IMR-90 (cell line): ENCODE measurements around the gene CPB1. TPM values are rescaled to one million over a fixed set of nuclear protein-coding genes. Genes with fewer than 3 reads are reported as not detected.

Experiments used
- ATAC-seq: fragments of 200-7000 bp; cut with Tn5 transposase; 2 replicates; pipeline ENCODE4 v1.9.1; 2020; ENCODE audit warnings: low read depth, mild to moderate bottlenecking, moderate library complexity
- BruUV-seq: library from RNA; stranded (reverse); fragments of 400-500 nt; replicated peaks from 2 replicates; lab custom pipeline; 2021; lab: Mats Ljungman, UMichigan
- CTCF ChIA-PET: fragments of 300-600 bp; formaldehyde crosslinking; extraction: SDS; loops from one replicate; lab custom pipeline; 2021; ENCODE audit warnings: antibody characterized with exemption; lab: Yijun Ruan, JAX
- POLR2A ChIA-PET: fragments of 300-600 bp; sonication (Branson Sonifier 250); formaldehyde crosslinking; loops from one replicate; lab custom pipeline; 2022; ENCODE audit warnings: antibody characterized with exemption; ENCODE audit not compliant: unreplicated experiment; lab: Charles Lee
- DNase-seq: peaks from one replicate; pipeline ENCODE4 v3.0.0; 2013
- H2AFZ ChIP-seq: replicated peaks from 2 replicates; pipeline ENCODE3; 2013; ENCODE audit warnings: low read length, mild to moderate bottlenecking; ENCODE audit not compliant: poor library complexity
- H2AK5ac ChIP-seq: 2 replicates; pipeline ENCODE4 v1.6.1; 2013; ENCODE audit warnings: low read depth, low read length, inconsistent platforms
- H2AK9ac ChIP-seq: replicated peaks from 2 replicates; pipeline ENCODE3; 2013; ENCODE audit warnings: mild to moderate bottlenecking, low read depth, low read length, moderate library complexity; ENCODE audit not compliant: poor library complexity
- H2BK120ac ChIP-seq: 2 replicates; pipeline ENCODE4 v1.6.1; 2013; ENCODE audit warnings: low read depth, low read length, inconsistent platforms
- H2BK15ac ChIP-seq: 3 replicates; pipeline ENCODE4 v1.6.1; 2013; ENCODE audit warnings: low read depth, low read length, inconsistent platforms
- H2BK20ac ChIP-seq: 2 replicates; pipeline ENCODE4 v1.6.1; 2013; ENCODE audit warnings: low read depth, mild to moderate bottlenecking, inconsistent platforms, low read length, moderate library complexity
- H2BK5ac ChIP-seq: 2 replicates; pipeline ENCODE4 v1.6.1; 2013; ENCODE audit warnings: mild to moderate bottlenecking, low read depth, low read length, inconsistent platforms; ENCODE audit not compliant: poor library complexity, severe bottlenecking
- H3K14ac ChIP-seq: replicated peaks from 2 replicates; pipeline ENCODE4 v1.6.1; 2013; ENCODE audit warnings: low read depth, low read length, inconsistent platforms
- H3K18ac ChIP-seq: 2 replicates; pipeline ENCODE4 v1.6.1; 2013; ENCODE audit warnings: low read depth, low read length, control low read depth
- H3K23ac ChIP-seq: 2 replicates; pipeline ENCODE4 v1.6.1; 2013; ENCODE audit warnings: low read depth, low read length, inconsistent platforms
- H3K27ac ChIP-seq: 2 replicates; pipeline ENCODE4 v1.5.1; 2013; ENCODE audit warnings: mild to moderate bottlenecking, control low read depth, low read length; ENCODE audit not compliant: insufficient read depth
- H3K27me3 ChIP-seq: 2 replicates; pipeline ENCODE4 v1.6.1; 2013; ENCODE audit warnings: low read length; ENCODE audit not compliant: control insufficient read depth, insufficient read depth
- H3K36me3 ChIP-seq: 2 replicates; pipeline ENCODE4 v1.6.1; 2013; ENCODE audit warnings: low read length, mixed read lengths; ENCODE audit not compliant: control insufficient read depth, insufficient read depth
- H3K4ac ChIP-seq: 2 replicates; pipeline ENCODE4 v1.6.1; 2013; ENCODE audit warnings: low read depth, low read length, inconsistent platforms
- H3K4me1 ChIP-seq: 2 replicates; pipeline ENCODE4 v1.6.1; 2013; ENCODE audit warnings: low read length, mixed read lengths; ENCODE audit not compliant: control insufficient read depth, insufficient read depth
- H3K4me2 ChIP-seq: 2 replicates; pipeline ENCODE4 v1.6.1; 2013; ENCODE audit warnings: low read depth, mild to moderate bottlenecking, control low read depth, low read length, moderate library complexity
- H3K4me3 ChIP-seq: 2 replicates; pipeline ENCODE4 v1.5.1; 2013; ENCODE audit warnings: low read depth, mild to moderate bottlenecking, control low read depth, low read length, moderate library complexity; ENCODE audit not compliant: insufficient read depth
- H3K56ac ChIP-seq: 2 replicates; pipeline ENCODE4 v1.6.1; 2013; ENCODE audit warnings: low read length, inconsistent platforms; ENCODE audit not compliant: insufficient read depth; ENCODE audit errors: extremely low read depth
- H3K79me1 ChIP-seq, 2 experiments: 2 replicates each; pipeline ENCODE4 v1.6.1; 2013; ENCODE audit warnings: low read length in 2 of 2, inconsistent platforms in 1 of 2, low read depth in 1 of 2
- H3K9ac ChIP-seq: 2 replicates; pipeline ENCODE4 v1.6.1; 2013; ENCODE audit warnings: low read depth, low read length, control low read depth
- H3K9me1 ChIP-seq: 2 replicates; pipeline ENCODE4 v1.6.1; 2013; ENCODE audit warnings: low read length, inconsistent platforms; ENCODE audit not compliant: insufficient read depth
- H3K9me3 ChIP-seq: 2 replicates; pipeline ENCODE4 v1.6.1; 2013; ENCODE audit warnings: low read length; ENCODE audit not compliant: control insufficient read depth, insufficient read depth
- H4K20me1 ChIP-seq: 2 replicates; pipeline ENCODE4 v1.6.1; 2013; ENCODE audit warnings: low read length, inconsistent platforms; ENCODE audit not compliant: insufficient read depth
- H4K5ac ChIP-seq: 2 replicates; pipeline ENCODE4 v1.6.1; 2013; ENCODE audit warnings: mild to moderate bottlenecking, low read depth, low read length, control low read depth
- H4K8ac ChIP-seq, 2 experiments: 2 replicates each; pipeline ENCODE4 v1.6.1; 2013; ENCODE audit warnings: low read depth in 2 of 2, low read length in 2 of 2, control low read depth in 1 of 2, inconsistent platforms in 1 of 2
- H4K91ac ChIP-seq: 2 replicates; pipeline ENCODE4 v1.6.1; 2013; ENCODE audit warnings: low read depth, low read length, inconsistent platforms; ENCODE audit not compliant: insufficient read depth
- CEBPB ChIP-seq: IDR thresholded peaks from 2 replicates; pipeline ENCODE4 v1.6.1; 2012; ENCODE audit warnings: low read depth, low read length, improper control_type of control experiment
- CHD1 ChIP-seq: IDR thresholded peaks from 2 replicates; pipeline ENCODE4 v1.6.1; 2012; ENCODE audit warnings: low read depth, low read length, improper control_type of control experiment
- CTCF ChIP-seq: conservative IDR thresholded peaks from 2 replicates; pipeline ENCODE4 v1.5.1; 2012; ENCODE audit warnings: mild to moderate bottlenecking, low read depth, low read length, improper control_type of control experiment
- FOS ChIP-seq: fragments of 150-350 bp; IDR thresholded peaks from 2 replicates; pipeline ENCODE4 v1.6.1; 2016; ENCODE audit warnings: low read depth, low read length
- MAFK ChIP-seq: IDR thresholded peaks from 2 replicates; pipeline ENCODE4 v1.6.1; 2012; ENCODE audit warnings: low read depth, low read length, improper control_type of control experiment
- MXI1 ChIP-seq: IDR thresholded peaks from 2 replicates; pipeline ENCODE4 v1.6.1; 2012; ENCODE audit warnings: low read depth, mild to moderate bottlenecking, low read length, moderate library complexity, borderline replicate concordance
- RCOR1 ChIP-seq: IDR thresholded peaks from 2 replicates; pipeline ENCODE4 v1.6.1; 2012; ENCODE audit warnings: mild to moderate bottlenecking, low read length, improper control_type of control experiment; ENCODE audit not compliant: insufficient replicate concordance
- RFX5 ChIP-seq: IDR thresholded peaks from 2 replicates; pipeline ENCODE4 v1.8.0; 2012; ENCODE audit warnings: low read depth, mild to moderate bottlenecking, low read length, moderate library complexity
- SMC3 ChIP-seq: fragments of 150-350 bp; IDR thresholded peaks from 2 replicates; pipeline ENCODE4 v1.6.1; 2016; ENCODE audit warnings: low read depth, mild to moderate bottlenecking, antibody characterized with exemption, low read length, moderate library complexity
- USF2 ChIP-seq: fragments of 150-350 bp; IDR thresholded peaks from 2 replicates; pipeline ENCODE4 v1.6.1; 2017; ENCODE audit warnings: mild to moderate bottlenecking, antibody characterized with exemption, low read length, low read depth
- WGBS, 2 experiments: methylation state at CpG; one replicate each; pipeline versions ENCODE4 v1.1.5 to v1.1.7; 2013; ENCODE audit warnings: missing lambda C conversion rate in 2 of 2; ENCODE audit not compliant: insufficient read length in 1 of 2; ENCODE audit errors: extremely low coverage in 2 of 2; 5-methylcytosine and 5-hydroxymethylcytosine counted together
- dilution Hi-C: fragments of 300-500 bp; cut with HindIII; formaldehyde crosslinking; loops from one replicate; pipeline ENCODE4 v1.14.3; 2018; ENCODE audit warnings: low sequenced_read_pairs; ENCODE audit not compliant: unreplicated experiment
- in situ Hi-C: fragments of 300-500 bp; cut with MboI; formaldehyde crosslinking; loops from 3 replicates; pipeline ENCODE4 v1.14.3; 2019; ENCODE audit warnings: low sequenced_read_pairs, inconsistent platforms, mixed read lengths
- intact Hi-C: fragments of 100-400 bp; cut with micrococcal nuclease; formaldehyde crosslinking; loops from 2 replicates; pipeline ENCODE4 v1.10.0; 2022
- polyA plus RNA-seq, 3 experiments: library from polyadenylated mRNA; depleted of rRNA; stranded (reverse); fragments of >200 nt; gene quantifications; 2 replicates each; pipeline ENCODE4 v1.2.3, GENCODE V29; 2012; ENCODE audit warnings: low replicate concordance in 1 of 3
- total RNA-seq: library from RNA; depleted of rRNA; stranded (reverse); fragments of >200 nt; gene quantifications from 2 replicates; pipeline ENCODE4 v1.2.3, GENCODE V29; 2012

CPB1 gene
- total and polyA plus RNA-seq, 2 of the 4 experiments (the other 2 are of a cell fraction): not detected

GRCh38 chr3:148816981-148817525 is 10.6 kb upstream of the CPB1 start:
- in situ Hi-C loops: no loop called here
- intact Hi-C loops: no loop called here
- CTCF ChIA-PET: no interaction called here
- no peaks in the 10 kb centered on the region for H3K79me1 ChIP-seq
- H3K27me3 ChIP-seq: peaks cover 1% of the 10 kb centered on the region; the same call in 1 of the 2 replicates
- no peak for TF ChIP-seq CTCF
- TF ChIP-seq USF2: no peak
- no peak for TF ChIP-seq SMC3
- no peak for TF ChIP-seq RCOR1
- no peak for TF ChIP-seq FOS
- no peak for TF ChIP-seq CEBPB
- TF ChIP-seq RFX5: no peak
- TF ChIP-seq MAFK: no peak
- TF ChIP-seq MXI1: no peak
- TF ChIP-seq CHD1: no peak
- no peak overlapping the region for H2BK15ac ChIP-seq
- H3K36me3 ChIP-seq: no peaks in the 10 kb centered on the region
- H3K4me3 ChIP-seq: no peak overlapping the region
- no peak overlapping the region for H3K14ac ChIP-seq
- dilution Hi-C loops: no loop called here
- POLR2A ChIA-PET: no interaction called here
- no CpG with 5 or more reads among the region's 3 CpGs for WGBS, 2 experiments
- H2AK9ac ChIP-seq: no peak overlapping the region
- no peak overlapping the region for H4K91ac ChIP-seq
- no peaks in the 10 kb centered on the region for H3K4me1 ChIP-seq
- no peak overlapping the region for H3K23ac ChIP-seq
- H4K8ac ChIP-seq: no peak overlapping the region
- H2BK20ac ChIP-seq: no peak overlapping the region
- H2AK5ac ChIP-seq: no peak overlapping the region
- H3K4ac ChIP-seq: no peak overlapping the region
- no peaks in the 10 kb centered on the region for H4K20me1 ChIP-seq
- no peak overlapping the region for H2BK5ac ChIP-seq
- H3K9me3 ChIP-seq: no peaks in the 10 kb centered on the region
- H2AFZ ChIP-seq: no peak overlapping the region
- no TSS peak for BruUV-seq
- no peak overlapping the region for H3K18ac ChIP-seq
- ATAC-seq (no peak), DNase-seq (no peak)
- no peaks in the 10 kb centered on the region for H3K9me1 ChIP-seq
- H2BK120ac ChIP-seq: no peak overlapping the region
- no peak overlapping the region for H4K5ac ChIP-seq
- no peak overlapping the region for H3K27ac ChIP-seq
- H3K9ac ChIP-seq: no peak overlapping the region
- H3K4me2 ChIP-seq: no peak overlapping the region
- H3K56ac ChIP-seq: no peak overlapping the region
